RKO (cell line): Measurements from ENCODE around the gene PRKCH.

Experiments used
- DNase-seq: peaks from one replicate; pipeline ENCODE4 v3.0.0-alpha.2; 2016; ENCODE audit warnings: low spot score

PRKCH gene

DNA sequence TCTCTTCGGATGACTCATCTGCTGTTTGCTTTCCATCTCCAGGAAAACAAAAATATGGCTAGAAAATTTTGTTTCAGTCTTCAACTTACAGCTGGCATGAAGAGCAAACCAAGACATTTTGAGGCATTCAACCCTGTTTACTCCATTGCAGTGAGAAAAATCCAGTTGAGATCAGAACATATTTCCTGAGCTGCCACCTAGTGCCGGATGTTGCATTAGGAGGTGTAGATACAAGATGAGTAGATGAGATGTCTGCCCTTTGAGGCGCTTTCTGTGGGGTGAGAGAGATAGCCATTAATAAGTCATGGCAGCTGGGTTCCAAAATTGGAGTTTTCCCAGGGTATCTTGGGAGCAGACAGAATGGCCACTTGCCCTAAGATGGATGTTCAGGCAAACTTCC, 171.1 kb downstream of the PRKCH start:
- no peak for DNase-seq

DNA sequence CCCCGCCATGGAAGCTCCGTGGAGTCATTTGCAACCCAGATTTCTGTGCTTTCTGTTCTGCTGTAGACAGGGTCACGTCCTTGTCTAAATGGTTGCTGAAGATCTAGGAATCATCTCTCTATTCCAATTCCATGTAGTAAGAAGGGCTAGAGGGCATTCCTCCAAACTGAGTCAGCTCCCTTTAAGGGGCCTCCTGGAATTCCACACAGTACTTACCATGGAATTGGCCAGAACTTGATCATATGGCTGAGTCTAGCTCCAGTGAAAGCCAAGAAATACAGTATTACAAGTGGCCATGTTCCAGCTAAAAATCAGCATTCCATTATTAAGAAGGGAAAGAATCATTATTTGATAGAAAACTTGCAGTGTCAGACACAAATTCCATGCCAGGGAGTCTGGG, 171.9 kb downstream of the PRKCH start:
- no peak for DNase-seq

- DNase-seq, result no peak
Measured at GRCh38 chr14:61494018-61494417, 172.6 kb downstream of the PRKCH start.

DNA sequence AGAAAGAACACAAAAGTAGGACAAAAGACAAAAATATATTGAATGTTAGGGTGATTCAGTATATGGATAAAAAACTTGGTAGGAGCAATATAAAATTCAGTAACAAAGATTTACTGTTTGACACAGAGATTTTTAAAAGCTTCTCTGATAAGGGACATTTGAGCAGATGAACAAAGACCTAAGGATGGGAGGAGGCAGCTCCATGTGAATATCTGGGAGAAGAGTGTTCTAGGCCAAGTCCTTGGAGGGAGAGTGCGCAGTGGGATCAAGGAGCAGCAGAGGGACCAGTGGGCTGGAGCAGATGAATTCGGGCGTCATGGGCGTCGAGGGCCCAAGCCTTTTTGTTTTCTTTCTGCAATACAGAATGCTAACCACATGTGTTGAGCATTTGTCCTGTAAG, 174.4 kb downstream of the PRKCH start:
- DNase-seq, result no peak

- no peak for DNase-seq
Measured at GRCh38 chr14:61498303-61498702, 176.9 kb downstream of the PRKCH start.

DNA sequence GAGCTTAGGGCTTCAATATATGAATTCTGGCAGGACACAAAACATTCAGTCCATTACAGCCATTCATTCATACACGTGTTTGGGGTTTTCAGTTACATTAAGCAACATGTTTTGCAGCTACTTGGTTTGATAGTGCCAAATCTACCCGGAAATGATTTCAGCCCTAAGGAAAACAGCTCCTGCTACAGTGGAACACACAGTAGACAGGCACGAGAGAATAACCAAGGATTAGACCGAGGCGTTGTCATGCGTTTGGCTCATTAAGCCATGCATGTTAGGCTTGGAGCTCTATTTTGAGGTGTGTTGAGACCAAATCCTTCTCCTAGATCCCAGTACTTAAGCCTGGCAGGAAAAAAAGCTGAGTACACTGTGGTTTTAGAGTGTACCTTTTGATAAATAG, 177.4 kb downstream of the PRKCH start:
- DNase-seq, result no peak

DNA sequence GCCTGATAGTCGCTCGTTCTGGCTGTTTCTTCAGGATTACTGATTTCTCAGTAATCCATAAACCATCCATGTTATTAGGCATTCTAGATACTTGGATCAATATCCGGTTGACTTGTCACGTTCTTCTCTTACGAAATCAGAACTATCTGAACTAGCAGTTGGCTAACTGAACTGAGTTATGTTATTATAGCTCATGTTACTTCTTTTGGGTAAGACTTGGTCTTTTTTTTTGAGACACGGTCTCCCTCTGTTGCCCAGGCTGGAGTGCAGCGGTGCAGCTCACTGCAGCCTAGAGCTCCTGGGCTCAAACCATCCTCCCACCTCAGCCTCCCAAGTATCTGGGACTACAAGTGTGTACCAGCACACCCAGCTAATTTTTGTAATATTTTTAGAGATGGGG, 178.6 kb downstream of the PRKCH start:
- no peak for DNase-seq

DNA sequence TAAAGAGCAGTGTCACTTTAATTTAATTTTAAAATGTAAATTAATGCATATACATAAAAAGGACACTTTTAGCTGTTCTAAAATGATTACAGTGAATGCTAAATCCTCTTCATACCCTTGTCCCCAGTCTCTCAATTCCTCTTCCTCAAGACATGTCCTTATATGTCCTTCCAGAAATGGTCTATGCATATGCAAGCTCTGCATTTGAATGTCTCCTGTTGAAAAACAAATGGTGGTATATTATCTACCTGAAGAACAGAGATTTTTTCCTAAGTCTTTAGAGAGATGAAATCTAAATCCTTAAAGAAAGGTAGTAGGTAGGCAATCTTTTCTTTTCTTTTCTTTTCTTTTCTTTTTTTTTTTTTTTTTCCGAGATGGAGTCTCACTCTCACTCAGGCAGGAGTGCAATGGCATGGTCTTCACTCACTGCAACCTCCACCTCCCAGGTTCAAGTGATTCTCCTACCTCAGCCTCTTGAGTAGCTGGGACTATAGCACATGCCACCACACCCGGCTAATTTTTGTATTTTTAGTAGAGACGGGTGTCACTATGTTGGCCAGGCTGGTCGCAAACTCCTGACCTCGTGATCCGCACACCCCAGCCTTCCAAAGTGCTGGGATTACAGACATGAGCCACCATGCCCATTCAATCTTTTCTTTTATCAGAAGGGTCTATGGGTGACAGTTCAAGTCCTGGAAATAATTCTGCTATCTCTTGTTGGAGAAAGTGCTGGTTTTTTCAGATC, 180.5 kb downstream of the PRKCH start:
- no peak for DNase-seq

DNA sequence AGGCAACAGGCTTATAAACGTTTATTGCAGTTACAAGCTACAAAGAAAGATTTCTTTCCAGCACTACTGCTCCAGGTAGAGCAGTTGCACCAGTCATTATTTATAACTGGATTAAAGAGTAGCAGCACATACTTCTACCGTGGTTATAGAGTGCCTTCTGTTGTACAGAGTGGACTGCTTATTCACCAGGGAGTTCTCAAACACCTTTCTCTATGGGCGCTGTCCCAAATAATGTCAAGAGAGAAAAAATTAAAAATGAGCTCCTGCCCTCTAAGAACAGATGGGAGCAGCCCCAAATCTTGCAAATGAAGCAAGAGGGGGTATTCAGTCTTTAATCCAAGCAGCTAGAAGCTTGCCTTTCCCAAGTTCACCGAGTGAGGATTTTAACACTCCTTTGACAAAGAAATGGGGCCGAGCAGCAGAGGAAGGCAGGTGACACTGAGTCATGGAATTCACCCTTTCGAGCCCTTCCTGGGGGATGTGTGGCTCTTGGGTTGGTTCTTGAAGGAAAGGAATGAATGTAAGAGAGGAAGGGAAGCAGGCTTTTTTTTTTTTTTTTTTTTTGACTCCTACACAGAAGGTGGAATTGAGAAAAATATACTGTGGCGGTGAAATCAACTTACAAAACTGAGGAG, 181.2 kb downstream of the PRKCH start:
- DNase-seq, result no peak

DNA sequence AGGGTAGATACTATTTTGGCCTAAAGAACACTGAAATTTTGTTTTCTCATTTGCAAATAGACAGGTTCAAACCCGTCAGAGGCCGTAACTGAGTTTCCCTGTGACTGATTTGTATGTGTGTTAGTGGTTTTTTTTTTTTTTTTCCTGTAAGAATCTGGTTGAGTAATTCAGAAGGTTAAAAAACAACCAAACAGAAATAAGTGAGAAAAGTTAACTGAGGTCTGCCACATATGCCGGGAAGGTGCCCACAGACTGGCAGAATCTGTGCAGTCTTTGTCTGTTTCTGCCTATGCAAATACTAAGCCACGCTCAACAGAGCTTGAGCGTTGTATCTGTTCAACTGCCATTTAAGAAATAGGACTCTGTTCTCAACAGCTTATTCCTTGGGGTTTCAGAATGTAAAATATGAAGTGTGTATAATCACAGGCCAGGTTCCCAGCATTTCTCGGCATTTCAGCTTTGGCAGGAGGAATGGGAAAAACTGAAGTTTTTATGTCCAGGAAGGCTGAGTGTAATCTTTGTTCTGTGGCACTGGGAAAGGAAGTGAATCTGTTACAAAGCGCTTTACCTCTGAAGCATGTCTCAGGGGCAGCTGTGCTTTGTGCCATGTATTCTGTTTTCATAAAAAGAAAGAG, 181.9 kb downstream of the PRKCH start:
- DNase-seq, result no peak

GRCh38 chr14:61504901-61505300, 183.5 kb downstream of the PRKCH start:
- no peak for DNase-seq

DNA sequence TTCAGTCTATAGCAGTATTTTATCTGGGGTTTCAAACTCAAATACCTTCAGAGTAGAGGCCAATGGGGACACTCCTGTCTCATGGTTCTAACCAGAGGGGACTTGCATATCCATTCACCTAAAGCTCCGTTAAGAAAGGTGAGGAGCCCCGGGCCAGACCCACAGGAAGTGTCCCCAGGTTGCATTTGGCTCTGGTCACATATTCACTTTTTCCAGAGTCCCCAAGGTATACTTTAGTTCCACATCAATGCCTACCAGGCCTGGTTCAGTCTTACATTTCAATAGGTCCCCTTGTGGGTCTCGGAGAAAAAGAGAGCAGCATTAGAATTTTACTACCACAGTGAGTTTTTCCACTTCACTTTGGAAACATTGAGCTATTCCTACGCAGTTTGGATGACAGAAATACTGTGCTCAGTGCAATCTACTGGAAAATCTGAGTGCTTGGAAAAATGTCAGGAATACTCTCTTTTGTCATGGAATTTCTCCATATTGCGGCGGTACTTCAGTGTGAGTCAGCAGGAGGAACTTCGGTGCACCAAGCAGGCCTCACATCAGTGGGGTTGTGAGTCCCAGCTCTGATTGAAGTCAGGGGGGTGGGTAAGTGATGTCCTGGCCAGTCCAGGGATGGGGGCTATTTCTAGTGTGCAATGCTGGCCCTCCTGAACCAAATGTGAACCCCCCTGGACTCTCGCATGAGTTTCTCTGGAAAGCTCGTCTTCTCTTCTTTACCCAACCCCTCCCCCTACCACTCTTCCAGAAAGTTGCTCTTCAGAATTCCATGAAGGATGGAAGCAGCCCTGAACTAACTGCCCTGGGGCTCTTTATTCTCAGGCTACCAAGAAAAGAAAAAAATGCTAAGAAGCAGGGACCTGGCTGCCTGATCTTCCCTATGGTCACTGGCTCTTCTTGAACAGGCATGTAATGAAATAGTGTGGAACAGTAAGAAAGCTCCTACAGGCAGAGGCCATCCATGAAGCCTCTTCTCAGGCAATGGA, 184.7 kb downstream of the PRKCH start:
- DNase-seq, result no peak

GRCh38 chr14:61508526-61508925, 187.1 kb downstream of the PRKCH start:
- no peak for DNase-seq

DNA sequence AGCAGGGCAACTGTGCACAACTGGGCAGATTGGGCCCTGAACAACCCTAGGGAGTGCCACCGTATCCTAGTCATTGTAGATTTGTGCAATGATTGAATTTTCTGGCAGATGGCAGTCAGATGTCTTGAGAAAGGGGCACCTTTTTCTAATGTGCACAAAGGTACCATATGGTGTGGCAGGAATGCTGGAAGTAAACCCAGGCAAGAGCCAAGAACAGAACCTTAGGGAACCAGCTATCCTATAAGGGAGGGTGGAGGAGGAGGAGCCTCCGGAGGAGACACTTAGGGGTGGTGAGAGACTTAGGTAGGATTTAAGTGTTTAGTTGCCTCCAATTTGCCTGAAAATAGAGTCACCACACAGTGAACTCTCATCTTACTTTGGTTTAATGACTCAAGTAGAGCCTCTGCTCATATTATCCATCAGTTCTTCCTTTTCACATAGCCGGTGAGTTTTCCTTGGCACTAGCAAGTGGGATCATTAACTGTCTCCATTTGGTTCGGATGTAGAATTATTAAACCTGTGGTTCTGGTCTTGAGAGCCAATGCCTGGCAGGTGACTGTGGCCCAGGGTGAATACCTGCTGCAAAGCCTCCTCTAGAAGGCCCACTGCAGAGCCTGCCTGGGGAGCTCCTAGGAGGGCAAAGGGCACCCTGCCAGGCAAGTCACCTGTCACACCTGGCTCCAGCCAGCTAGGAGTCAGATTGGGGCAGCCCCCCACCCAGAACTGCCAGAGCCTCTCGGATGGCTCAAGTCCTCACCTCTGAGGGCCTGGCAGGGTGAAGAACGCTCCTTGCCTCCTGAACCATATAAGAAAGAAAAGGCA, 189.6 kb downstream of the PRKCH start:
- DNase-seq, result no peak

- DNase-seq, result no peak
Measured at GRCh38 chr14:61511558-61511948, 190.2 kb downstream of the PRKCH start.

DNA sequence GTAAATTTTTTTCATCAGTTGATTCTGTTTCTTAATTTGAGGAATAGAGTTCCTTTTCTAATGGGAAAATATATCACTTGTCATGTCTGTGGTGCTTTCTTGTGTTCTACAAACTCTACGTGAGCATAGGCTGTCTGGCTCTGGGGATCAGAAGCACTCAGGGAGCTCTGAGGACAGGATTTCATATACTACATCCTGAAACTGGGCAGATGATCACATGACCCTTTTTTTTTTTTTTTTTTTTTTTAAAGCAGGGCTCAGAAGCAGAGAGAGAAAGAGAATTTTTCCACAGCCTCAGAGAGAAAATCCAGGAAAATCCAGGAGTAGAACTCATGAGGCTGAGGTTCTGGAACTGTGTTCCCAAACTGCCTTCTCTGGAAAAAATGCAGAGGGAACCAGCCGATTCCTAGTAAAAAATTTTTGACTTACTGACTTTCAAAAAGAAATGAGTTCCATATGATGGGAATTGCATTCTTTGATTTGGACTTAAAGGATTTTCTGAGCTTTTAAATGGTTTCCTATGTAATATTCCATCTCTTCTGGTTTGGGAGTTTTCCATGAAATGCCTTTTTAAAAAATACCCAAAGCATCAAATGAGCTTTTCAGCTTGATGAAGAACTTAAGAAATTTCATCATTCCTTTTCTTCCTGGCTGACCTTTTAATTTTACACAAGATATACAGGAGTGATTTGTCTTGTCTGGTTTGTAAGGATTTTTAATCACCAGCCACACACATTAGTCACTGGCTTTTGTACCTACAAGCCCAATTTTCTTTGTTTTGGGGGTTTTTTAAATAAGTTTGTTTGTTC, 190.9 kb downstream of the PRKCH start:
- no peak for DNase-seq

DNA sequence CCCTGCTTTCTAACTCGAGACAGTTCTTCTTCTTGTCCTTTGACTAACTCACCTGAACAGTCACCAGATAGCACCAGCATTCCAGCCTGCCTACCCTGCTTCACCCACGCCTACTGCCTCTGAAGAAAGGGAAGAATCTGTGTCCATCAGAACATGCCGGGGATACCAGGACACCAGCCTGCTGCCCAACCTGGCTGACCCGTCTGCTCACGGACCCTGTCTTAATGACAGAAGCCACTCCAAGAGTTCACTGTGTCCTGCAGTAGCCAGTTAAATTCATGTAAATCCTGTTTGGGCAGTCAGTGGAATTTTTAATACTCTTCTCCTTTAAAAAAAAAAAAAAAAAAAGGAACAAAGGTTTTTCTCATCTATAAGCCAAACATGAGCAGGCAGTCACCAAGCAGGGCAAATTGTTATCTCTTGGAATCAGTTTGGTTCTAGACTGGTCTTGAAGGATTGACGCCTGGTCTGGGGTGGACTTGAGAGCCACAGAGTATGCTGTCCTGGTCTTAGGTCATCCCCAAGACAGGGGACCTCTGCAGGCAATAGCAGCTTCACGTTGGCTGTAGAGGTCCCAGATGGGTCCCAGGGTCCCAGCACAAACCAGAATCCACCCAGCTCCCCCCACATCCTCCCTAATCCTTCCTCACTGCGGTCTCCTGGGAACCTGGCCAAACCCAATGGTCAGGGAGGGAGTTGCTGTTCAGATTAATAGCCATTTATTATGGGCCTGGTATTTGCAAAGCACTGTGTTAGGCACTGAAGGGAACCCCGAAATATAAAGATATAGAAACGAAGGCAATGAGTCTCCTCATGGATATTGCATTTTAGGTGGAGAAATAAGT, 192.8 kb downstream of the PRKCH start:
- DNase-seq, result no peak

DNA sequence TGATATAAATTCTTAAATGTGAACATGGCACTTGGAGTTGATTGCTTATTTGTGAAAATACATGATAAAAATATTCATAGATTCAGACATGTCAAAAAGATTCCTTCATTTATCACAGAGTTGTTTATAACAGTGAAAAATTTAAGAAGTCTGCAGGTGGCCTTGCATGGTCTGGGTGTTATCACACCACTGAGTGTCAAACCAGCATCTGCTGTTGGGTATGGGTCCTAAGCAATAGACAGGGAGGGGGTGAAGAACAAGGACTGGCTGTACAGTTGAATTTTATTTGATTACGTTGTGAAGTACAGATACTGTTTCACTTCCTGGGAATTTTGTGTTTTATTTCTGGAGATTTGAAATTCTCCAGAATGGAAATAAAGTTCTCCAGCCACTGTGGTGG, 193.5 kb downstream of the PRKCH start:
- no peak for DNase-seq

GRCh38 chr14:61515436-61516117, 194.2 kb downstream of the PRKCH start:
- DNase-seq, result no peak
